OCI-LY1 (cell line): ENCODE measurements around the gene CRACDL.

Experiments used
- EZH2 ChIP-seq: fragments of 200-600 bp; sonication (generic), shearing (Covaris generic); IDR thresholded peaks from 2 replicates; pipeline ENCODE4 v1.8.0; 2017; ENCODE audit warnings: borderline replicate concordance, mixed run types, mild to moderate bottlenecking, antibody characterized with exemption, low read length, moderate library complexity, mixed read lengths
- TF ChIP-seq, protein P1 (sequence below): fragments of 200-600 bp; sonication (generic), shearing (Covaris generic); IDR thresholded peaks from 2 replicates; pipeline ENCODE4 v1.5.1; 2017; ENCODE audit warnings: mild to moderate bottlenecking, antibody characterized with exemption, low read length, moderate library complexity, mixed read lengths

DNA sequence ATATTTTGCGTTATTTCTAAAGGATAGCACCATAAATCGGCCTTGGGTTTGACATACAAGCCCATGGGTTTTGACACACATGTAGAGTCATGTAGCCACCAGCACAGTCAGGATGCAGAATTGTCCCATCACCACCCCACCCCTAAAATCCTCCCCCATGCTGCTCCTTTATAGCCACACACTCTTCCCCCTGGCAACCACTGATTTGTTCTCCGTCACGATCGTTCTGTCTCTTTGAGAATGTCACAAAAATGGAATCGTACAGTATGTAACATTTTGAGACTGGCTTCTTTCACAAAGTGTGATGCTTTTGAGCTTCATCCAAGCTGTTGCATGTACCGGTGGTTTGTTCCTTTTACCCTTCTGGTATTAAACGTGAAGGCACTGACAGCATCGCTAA is 39.1 kb downstream of the CRACDL start:
- TF ChIP-seq, protein P1, sequence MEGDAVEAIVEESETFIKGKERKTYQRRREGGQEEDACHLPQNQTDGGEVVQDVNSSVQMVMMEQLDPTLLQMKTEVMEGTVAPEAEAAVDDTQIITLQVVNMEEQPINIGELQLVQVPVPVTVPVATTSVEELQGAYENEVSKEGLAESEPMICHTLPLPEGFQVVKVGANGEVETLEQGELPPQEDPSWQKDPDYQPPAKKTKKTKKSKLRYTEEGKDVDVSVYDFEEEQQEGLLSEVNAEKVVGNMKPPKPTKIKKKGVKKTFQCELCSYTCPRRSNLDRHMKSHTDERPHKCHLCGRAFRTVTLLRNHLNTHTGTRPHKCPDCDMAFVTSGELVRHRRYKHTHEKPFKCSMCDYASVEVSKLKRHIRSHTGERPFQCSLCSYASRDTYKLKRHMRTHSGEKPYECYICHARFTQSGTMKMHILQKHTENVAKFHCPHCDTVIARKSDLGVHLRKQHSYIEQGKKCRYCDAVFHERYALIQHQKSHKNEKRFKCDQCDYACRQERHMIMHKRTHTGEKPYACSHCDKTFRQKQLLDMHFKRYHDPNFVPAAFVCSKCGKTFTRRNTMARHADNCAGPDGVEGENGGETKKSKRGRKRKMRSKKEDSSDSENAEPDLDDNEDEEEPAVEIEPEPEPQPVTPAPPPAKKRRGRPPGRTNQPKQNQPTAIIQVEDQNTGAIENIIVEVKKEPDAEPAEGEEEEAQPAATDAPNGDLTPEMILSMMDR, result no peak
- no peak for TF ChIP-seq EZH2
